GM19240 (cell line): ENCODE results near the gene ZNF213.
"Not testable (repeated sequence)": the region's sequence is repeated elsewhere in the genome, so short reads cannot be mapped to it uniquely, and the experiment has no call there.

ENCODE experiments used
- DNase-seq: peaks from one replicate; pipeline ENCODE4 v3.0.0; 2011; ENCODE audit warnings: low spot score; ENCODE audit not compliant: insufficient read length

Gene ZNF213

GRCh38 chr16:3148256-3149192 lies 13.7 kb downstream of the ZNF213 start:
- no peak for DNase-seq

GRCh38 chr16:3149193-3149530 lies 14.3 kb downstream of the ZNF213 start:
- no peak for DNase-seq

GRCh38 chr16:3149630-3150345 lies 15.0 kb downstream of the ZNF213 start:
- peak; percentile 67 for DNase-seq

GRCh38 chr16:3150346-3151218 lies 15.8 kb downstream of the ZNF213 start:
- peak; percentile 96 for DNase-seq

- no peak for DNase-seq
Observed at GRCh38 chr16:3152027-3152276, 17.1 kb downstream of the ZNF213 start.

GRCh38 chr16:3152277-3152990 lies 17.6 kb downstream of the ZNF213 start:
- no peak for DNase-seq

GRCh38 chr16:3152991-3153368 lies 18.2 kb downstream of the ZNF213 start:
- no peak for DNase-seq

- DNase-seq: no peak
Observed at GRCh38 chr16:3155181-3155580, 20.4 kb downstream of the ZNF213 start.

- DNase-seq: no peak
Observed at GRCh38 chr16:3155972-3156371, 21.1 kb downstream of the ZNF213 start.

- no peak for DNase-seq
Observed at GRCh38 chr16:3157229-3158025, 22.6 kb downstream of the ZNF213 start.

GRCh38 chr16:3158026-3158509 lies 23.2 kb downstream of the ZNF213 start:
- no peak for DNase-seq

- peak; percentile 80 for DNase-seq
Observed at GRCh38 chr16:3158510-3159314, 23.9 kb downstream of the ZNF213 start.

GRCh38 chr16:3161235-3162018 lies 26.6 kb downstream of the ZNF213 start:
- no peak for DNase-seq

GRCh38 chr16:3164121-3164991 lies 29.5 kb downstream of the ZNF213 start:
- DNase-seq: no peak

GRCh38 chr16:3165111-3165822 lies 30.4 kb downstream of the ZNF213 start:
- DNase-seq: no peak

- DNase-seq: no peak
Observed at GRCh38 chr16:3166505-3166886, 31.7 kb downstream of the ZNF213 start.

- not testable (repeated sequence) for DNase-seq
Observed at GRCh38 chr16:3168729-3169128, 33.9 kb downstream of the ZNF213 start.
